HG02943 (cell line): ENCODE data around the gene IDI1.
"Not testable (repeated sequence)": the region's sequence is repeated elsewhere in the genome, so short reads cannot be mapped to it uniquely, and the experiment has no call there.

ENCODE experiments used
- ATAC-seq: cut with Tn5 transposase; IDR thresholded peaks from one replicate; pipeline ENCODE4 v1.9.1; 2021; ENCODE audit warnings: mild to moderate bottlenecking, low read depth, moderate library complexity; ENCODE audit not compliant: unreplicated experiment

IDI1 gene

DNA sequence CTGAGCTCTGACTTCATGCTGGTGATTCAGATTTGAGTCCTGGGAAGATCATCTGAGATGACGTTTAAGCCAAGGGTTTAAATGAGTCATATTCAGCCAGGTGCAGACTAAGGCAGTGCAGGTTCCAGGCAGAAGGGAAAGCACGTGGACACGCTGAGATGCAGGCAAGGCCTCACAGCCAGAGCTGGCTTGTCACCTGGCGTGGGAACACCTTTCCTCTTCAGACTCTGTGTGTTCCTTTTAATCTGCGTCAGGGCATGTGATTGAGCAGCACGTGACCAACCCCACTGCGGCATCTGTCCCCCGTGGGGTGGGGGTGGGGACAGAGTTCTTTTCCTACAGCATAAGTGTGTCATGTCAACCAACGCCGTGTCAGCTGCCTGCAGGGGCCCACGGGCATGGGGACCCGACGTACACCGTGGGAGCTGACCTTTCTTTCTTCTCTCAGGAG, 12.6 kb downstream of the IDI1 start:
- ATAC-seq = no peak

DNA sequence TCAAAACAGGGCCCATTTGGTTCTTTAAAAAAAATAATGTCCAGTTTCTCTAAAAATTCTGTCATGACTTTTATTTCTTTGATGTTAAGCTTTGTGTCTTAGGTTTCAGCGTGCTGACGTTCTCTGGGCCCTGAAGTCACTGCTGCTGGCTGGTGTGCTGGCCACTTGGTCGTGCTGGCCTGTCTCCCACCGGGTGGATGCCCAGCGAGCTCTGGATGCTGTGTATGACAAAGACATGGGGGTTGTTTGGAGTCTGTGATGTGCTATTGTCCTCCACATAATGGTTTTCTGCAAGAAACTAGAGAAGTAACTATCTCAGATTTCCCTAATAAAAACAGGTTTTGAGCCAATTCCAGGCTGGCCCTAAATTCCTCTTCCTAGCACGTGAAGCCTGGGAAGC, 13.7 kb downstream of the IDI1 start:
- no peak for ATAC-seq

DNA sequence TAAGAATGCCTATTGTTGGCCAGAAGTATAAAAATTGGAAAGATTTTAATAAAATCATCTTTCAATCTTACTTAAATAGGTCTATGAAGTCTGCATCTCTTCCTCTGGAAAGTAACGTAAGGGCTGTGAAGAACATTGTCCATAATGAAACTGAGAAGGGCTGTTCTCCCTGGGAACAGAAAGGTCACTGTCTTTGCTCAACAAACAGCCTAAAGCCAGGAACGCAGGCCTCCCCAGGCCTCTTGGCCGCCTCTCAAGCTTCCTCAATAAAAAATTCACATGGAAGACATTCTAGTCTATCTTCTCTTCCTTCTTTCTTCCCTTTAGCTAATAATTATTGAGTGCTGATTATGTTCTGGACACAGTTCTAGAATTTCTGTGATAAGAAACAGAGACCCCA, 14.2 kb downstream of the IDI1 start:
- no peak for ATAC-seq

DNA sequence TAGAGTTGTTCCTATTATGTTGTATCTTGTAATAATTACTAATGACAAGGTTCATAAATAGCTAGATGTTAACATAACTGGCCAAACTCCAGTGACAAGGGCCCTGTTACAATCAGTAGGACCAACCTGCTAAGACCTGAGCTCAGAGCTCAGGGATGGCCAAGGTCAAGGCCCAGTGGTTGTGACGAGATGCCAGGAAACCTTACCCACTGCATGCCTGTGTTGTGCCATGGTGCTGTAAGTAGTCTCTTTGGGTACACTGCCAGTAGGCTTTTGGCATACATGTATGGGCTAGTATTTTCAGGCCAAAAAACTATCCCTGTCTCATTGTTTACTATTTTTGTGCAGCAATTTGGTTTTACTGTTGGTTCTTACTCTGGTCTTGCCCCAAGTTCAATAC, 15.3 kb downstream of the IDI1 start:
- no peak for ATAC-seq

DNA sequence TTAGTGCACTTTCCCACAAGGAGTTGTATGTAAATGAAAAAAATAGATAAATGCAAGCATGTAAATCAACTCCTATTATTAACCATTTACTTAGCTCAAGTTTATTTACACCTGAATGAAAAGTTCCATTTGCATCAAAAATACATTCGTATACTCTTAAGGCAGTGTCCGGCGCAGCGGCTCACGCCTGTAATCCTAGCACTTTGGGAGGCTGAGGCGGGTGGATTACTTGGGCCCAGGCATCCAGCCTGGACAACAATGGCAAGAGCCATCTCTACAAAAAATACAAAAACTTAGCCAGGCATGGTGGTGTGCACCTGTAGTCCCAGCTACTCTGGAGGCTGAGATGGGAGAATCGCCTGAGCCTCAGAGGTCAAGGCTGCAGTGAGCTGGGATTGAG, 19.1 kb downstream of the IDI1 start:
- ATAC-seq = no peak

DNA sequence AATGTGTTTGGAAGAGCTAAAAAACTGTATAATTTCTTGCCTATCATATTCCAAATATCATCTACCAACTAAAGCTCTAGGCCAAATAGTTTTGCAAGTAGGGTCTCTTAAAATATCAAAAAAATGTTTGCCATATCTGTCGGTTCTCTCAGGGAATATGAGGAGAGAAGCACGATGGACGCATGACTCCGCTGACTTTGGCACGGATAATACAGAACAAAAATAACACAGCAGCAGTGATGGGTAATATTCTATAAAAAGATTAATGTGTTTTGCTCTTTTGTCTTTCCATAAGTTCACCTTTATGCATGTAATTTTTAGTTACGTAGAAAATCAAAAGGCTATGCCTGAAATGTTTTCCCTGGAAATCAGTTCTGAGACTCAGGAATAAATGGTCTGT, 22.3 kb downstream of the IDI1 start:
- no peak for ATAC-seq

DNA sequence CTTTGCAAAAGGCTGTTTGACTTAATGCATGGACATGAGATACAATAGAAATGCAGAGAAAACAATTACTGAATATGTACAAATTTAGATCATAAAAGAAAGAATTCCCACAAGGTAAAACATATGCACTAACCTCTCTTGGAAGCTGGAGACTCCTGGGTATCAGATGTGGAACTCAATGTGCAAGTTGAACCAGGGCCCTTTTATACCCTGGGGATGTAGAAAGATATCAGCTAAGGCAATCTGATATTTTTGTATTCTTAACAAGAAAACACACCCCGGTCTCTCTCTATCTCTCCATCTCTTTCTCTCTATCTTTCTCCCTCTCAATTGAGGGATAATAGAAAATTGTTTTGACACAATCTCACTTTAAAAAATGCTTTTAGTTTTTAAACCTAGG, 23.2 kb downstream of the IDI1 start, which contains the start of gene IDI2:
IDI2 (minus strand) TSS at position 177 of the 400 bp plus-strand sequence. CDS start 1,136 bp downstream, outside the sequence.
- ATAC-seq = no peak

DNA sequence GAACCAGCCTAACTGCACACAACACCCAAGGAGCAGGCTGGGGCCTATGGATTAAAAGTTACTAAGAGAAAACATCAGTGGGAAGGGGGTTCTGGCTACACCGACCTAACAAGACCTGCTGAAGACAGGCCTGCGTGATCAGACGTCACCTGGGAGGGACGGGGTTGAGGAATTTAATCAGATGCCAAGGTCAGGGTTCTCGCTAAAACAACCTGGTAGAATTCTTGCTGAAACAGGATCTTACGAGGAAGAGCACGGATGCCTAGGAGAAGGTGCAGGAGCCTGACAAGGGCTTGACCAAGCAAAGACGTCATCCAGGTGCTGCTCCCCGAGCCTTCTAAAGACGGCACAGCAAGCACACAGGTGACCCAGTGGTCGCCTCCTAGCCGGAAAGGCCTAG, 24.8 kb downstream of the IDI1 start:
- no peak for ATAC-seq

DNA sequence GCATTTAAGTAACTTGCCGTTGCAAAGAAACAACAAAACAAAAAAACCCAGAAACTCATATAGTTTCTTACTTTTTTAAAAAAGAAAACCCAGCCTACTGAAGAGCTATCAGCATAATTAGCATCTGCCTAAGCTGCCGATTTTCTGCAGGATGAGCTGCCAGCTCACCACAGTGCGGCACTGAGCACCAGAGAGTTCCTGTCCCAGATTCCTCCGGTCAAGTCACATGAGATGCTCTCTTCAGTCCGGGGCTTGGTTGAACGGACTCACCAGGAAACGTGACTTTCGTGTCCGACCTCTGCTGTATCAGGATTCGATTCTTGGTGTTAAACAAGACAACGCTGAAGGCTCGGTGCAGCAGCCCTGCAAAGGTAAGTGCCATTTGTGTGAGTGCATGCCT, 26.5 kb downstream of the IDI1 start:
- ATAC-seq = no peak

DNA sequence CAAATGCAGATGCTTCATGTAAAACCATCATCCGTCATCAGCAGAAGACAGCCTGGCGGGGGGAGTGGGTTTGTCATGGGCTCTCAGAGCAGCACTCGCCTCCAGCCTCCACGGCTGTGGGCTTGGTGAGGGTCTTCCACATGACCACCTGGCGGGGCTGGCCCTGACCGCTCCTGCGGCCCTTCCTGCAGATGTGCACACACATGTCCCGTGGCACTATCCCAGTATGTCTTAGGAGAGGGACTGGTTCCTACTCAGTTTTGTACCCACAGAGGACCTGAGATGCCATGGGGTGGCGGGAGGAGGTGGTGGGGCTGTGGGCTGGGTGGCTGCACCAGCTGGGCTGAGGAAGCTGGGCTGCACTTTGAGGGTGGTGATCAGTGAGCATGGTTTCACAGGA, 28.0 kb downstream of the IDI1 start:
- no peak for ATAC-seq

DNA sequence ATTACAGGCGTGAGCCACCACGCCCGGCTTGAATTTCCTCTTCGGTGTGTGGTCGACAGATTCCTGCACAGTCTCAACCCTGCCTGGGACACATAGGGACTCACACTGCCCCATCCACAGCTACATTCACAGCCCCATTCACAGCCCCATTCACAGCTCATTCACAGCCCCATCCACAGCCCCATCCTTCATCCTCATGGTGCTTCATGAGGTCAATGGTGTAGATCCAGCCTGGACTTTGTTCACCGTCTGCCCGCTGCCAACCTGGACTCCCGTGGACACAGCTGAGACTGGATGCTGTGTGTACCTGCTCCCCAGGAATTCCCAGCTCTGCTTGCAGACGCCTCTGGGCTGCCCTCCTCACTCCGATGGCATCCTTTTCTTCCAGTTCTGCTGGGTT, 28.5 kb downstream of the IDI1 start:
- no peak for ATAC-seq

DNA sequence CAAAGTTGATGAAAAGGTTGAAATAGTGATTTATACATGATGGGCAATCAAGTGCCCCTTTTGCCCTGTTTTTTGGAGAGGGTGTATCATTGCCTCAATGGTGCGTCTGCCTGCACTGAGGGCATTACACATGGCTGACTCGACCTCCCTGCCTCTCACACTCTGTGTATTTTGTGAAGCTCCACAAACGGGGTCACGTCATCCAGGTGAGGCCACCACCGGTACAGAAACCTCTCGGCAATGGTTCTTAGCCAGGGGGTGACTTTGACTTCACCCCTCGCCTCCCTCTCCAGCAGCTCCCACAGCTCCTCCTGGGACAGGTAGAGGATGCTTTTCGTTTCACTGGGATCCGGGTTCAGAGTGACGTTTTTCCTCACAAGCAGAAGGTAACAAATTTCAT, 29.6 kb downstream of the IDI1 start:
- no peak for ATAC-seq

DNA sequence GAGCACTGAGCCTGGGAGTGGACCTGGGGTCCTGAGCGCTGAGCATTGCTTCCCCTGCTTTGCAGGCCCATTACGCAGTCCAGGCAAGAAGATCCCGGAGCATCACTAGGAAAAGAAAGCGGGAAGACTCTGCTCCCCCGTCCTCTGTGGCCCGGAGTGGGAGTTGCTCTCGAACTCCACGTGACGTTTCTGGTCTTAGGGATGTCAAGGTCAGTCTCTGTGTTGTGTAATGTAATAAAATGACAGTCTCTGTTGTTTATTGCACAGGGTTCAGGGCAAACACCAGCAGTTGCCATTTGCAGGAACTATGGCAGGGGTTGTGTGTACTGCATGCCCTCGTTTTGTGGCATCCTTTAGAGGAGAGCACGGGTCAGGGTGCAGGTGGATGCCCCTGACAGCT, 33.2 kb downstream of the IDI1 start:
- ATAC-seq = no peak

DNA sequence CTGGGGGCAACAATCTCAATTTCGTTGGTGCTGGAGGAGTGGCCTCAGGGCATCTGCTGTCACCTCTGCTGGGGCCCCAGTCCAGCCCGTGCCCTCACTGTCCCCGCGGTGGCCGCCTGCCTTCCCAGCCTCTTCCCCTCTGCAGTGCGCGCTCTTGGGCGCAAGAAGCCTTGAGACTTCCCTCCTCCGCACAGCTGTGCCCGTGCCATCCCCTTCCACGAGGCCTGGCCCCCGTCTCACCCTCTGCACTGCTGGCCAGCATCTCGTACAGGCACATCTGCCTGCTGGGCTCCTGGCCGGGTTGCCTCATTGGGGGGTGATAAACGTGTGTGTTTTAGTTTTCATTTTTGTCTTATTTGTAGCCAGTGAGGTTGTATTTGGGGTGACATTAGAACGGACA, 37.2 kb downstream of the IDI1 start:
- ATAC-seq = no peak

DNA sequence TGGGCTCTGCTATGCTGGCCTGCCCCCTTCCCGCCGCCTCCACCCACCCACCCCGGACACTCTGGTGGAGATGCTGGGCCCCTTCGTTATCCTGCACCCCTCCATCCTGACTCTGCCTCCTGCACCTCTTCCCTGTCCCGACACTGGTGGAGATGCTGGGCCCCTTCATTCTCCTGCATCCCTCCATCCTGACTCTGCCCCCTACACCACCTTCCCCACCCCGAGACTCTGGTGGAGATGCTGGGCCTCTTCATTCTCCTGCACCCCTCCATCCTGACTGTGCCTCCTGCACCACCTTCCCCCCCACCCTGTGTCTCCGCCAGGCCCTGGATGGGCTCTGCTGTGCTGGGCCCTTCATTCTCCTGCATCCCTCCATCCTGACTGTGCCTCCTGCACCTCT, 38.2 kb downstream of the IDI1 start:
- no peak for ATAC-seq

DNA sequence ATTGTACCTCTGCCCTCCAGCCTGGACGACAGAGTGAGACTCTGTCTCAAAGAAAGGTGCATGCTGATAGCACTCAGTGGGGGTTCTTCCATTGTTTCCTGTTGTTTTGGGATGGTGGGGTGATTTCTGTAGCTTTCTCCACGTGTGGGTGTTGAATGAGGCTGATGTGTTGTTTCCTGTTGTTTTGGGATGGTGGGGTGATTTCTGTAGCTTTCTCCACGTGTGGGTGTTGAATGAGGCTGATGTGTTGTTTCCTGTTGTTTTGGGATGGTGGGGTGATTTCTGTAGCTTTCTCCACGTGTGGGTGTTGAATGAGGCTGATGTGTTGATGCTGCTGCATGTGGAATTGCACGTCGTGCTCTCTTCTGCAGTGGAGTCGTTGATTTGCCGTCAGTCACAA, 39.0 kb downstream of the IDI1 start:
- not testable (repeated sequence) for ATAC-seq

DNA sequence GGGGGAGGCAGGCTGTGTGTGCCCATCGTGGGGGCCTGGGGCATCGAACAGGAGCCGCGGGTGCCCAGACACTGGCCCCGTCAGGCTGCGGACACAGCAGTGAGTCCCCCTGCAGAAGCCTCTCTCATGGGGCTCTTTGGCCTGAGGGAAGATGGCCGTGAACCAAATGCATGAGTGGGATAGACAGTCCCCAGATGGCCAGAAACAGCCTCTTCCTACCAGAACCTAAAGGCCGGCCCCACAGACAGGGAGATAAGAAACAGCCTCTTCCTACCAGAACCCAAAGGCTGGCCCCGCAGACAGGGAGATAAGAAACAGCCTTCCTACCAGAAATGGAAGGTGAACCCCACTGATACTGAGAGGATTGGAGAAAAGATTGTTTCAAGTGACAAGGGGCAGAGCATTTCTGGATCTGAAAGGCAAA, 39.8 kb downstream of the IDI1 start:
- no peak for ATAC-seq

DNA sequence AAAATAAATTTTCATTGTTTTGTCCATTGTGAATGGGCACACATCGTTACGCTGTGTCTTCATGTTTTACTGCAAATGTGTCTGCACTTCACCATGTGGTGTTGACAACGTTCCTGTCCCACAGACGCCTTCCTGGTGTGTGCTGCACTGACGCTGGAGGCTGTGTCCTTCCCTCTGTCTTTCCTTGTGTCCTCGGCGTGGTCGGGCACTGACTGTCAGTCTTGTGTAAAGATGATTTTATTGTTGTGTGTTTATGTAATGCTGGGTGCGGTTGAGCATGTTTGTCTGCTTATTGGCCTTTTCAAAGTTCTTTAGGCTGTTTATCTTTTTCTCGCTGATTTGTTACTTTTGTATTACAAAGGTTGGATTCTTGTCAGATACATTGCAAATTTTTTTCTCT, 41.3 kb downstream of the IDI1 start:
- no peak for ATAC-seq

DNA sequence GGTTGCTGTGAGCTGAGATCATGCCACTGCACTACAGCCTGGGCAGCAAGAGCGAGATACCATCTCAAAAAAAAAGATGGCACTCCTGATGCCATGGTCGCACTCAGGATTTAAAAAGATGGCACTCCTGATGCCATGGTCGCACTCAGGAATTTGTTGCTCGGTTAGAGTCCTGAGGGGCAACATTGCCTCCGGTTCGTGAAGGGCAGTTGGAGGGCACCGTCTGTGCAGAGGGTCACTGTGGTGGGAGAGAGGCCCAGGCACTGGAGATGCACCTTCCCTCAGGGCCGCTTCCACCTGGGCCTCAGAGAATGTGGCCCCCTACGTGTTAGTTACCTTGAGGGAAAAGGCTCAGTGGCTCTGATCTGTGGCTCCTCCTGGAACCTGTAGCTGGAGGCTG, 42.3 kb downstream of the IDI1 start:
- ATAC-seq = no peak

DNA sequence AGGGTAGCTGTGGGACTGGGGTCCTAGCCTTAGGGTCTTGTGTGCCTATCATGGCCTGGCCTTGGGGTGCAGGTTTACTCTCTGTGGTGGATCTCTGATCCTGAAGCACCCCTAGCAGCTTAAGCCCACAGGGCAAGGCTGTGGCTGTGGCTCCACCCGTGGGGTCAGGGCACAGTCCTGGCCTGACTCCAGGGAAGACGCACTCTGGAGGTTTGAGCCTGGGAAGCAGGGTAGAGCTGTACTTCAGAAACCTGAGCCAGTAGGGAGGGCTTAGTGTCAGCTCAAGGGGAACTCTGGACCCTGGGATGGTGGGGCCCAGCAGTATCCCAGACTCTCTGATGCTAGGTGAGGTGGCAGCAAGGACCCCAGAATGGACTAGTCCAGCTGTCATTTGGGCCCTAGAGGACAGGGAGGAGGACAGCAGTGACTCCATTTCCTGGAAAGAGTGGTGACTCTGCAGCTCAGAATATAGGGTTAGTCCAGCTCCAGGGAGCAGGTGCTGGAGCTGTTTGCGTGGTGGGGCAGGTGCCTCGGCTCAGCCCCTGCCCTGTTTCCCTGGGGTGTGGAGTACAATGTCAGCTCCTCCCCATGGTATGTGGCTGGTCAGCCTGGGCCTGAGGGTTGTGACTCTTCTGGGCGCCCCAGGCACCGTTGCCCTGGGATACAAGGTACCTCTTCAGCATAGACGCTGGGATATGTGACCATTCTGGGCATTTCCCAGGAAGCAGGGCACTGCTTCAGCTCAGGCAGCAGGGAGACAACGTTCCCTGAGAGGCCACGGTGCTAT, 44.8 kb downstream of the IDI1 start:
- ATAC-seq = no peak

DNA sequence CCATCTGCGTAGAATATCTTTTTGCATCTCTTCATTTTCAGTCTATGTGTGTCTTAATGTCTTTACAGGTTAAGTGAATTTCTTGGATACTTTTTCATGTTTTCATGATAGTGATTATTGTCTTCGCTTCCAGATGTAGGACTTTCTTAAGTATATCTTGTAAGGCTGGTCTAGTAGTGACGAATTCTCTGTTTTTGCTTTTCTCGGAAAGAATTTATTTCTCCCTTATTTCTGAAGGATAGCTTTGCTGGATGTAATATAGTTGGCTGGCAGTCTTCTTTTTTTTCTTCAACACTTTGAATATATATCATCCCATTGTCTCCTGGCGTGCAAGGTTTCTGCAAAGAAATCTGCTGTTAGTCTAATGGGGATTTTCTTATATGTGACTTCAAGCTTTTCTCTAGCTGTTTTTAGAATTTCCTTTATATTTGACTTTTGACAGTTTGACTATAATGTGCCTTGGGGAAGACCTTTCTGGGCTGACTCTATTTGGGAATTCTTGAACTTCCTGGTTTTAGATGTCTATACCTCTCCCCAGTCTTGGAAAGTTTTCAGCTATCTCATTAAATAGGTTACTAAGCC, 46.4 kb downstream of the IDI1 start:
- ATAC-seq = no peak
